GM18526 (cell line): ENCODE data around the gene SLC47A2.

Source experiments
- POLR2A ChIP-seq: IDR thresholded peaks from 3 replicates; pipeline ENCODE4 v1.6.1; 2011; ENCODE audit not compliant: insufficient read length; ENCODE audit errors: extremely low read depth

SLC47A2 gene

GRCh38 chr17:19705771-19706770 lies 10.3 kb downstream of the SLC47A2 start:
- no peak for TF ChIP-seq POLR2A

- no peak for TF ChIP-seq POLR2A
Observed at GRCh38 chr17:19705201-19705600, 11.2 kb downstream of the SLC47A2 start.

- TF ChIP-seq POLR2A: no peak
Observed at GRCh38 chr17:19703828-19704613, 12.4 kb downstream of the SLC47A2 start.

DNA sequence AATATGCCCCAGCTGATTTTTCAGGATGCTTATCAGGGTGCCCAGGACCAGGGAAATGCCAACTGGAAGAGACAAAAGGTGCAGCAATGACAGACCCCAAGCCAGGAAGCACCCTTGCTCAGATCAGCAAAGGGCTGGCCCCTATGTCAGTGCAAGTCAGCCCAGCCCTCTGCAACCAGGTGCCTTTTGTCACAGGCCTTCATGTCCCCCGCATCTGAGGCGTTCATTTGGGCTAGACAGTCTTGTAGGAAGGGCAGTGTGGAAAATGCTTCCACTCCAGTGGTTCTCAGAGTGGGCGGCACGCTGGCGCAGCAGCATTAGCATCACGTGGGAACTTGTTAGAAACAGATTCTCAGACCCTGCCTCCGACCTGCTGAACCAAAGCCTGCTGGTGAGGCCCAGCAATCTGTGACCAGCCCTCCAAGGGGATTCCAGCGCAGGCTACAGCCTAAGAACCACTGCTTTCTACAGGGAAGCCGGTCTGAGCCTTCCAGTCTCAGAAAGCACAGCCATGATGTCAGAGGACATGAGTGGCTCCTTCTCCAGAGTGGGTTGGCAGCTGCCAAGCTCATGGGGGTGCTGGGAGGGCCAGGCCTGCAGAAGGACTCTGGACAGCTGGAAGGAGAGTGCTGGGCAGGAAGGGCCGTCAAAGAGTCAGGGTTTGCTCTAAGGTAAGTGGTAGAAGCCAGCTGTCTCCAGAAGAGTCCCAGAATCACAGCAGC lies 13.1 kb downstream of the SLC47A2 start:
- no peak for TF ChIP-seq POLR2A

DNA sequence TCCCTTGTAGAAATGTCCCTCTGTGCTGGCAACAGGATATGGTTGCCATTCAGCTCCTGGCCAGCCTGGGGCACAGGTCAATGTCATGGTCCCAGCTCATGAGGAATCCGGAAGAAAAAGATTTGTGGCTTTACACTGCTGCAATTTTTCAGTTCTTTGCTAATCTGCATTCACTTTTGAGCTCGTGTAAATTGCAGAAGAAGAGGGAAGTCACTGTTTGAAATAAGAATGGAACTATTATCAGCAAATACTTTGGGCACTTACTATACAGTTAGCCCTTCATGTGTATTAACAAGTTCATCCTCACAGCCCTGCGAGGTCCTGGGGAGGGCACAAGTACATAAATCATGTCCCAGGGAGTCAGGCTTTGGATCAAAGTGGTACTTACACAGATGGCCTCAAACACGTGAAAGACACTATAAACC lies 14.2 kb downstream of the SLC47A2 start:
- TF ChIP-seq POLR2A: no peak

DNA sequence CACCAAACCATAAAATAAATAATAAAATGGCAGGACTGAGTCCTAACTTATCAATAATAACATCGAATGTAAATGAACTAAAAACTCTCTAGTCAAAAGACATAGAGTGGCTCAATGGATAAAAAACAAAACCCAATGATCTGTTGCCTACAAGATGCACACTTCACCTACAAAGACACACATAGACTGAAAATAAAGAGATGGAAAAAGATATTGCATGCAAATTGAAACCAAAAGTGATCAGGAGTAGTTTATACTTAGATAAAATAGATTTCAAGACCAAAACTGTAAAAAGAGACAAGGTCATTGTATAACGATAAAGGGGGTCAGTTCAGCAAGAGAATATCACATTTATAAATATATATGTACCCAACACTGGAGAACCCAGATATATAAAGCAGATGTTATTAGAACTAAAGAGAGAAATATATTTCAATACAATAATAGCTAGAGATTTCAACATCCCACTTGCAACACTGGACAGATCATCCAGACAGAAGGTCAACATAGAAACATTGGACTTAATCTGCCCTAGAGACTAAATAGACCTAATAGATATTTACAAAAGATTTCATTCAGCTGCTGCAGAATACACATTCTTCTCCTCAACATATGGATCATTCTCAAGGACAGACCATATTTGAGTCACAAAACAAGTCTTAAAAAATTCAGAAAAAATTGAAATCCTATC lies 29.8 kb downstream of the SLC47A2 start:
- TF ChIP-seq POLR2A: no peak

GRCh38 chr17:19683117-19683516 lies 33.3 kb downstream of the SLC47A2 start:
- TF ChIP-seq POLR2A: no peak

DNA sequence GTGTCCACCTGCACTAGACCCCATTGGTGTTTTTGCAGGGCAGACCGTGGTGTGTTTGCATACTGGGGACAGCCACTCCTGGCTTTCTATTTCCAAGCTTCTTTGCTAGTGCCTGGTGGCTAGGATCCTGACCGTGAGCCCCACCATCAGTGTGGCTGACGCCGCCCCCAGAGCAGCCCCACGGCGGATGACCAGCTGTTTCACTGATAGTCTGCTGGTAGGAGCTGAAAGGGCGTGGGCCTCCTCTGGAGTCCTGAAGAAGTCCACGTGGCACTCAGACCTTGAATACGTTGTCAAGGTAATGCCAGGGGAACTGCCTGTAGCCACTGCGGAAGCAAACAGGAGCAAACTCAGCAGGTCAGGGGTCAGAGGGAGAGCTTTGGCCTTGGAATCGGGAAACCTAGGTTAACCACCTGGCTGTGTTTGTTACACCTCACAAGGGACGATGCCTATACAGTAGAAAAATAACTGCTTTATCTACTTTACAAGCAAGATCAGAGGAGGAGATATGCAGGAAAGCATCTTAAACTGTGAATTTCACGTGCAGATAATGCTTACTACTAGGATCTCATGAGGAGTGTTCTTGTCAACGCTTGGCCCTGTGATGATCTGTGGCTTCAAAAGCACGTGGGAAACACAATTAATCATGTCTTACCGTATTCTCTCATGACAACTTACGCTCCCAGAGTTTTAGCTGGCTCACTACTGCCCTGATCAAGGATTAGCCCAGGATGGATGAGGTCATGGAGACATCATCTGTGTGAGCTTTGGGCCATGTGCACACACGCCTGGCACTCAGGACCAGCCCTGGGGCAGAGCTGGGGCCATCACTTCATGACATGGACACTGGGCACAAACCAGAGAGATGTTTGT lies 37.6 kb downstream of the SLC47A2 start:
- no peak for TF ChIP-seq POLR2A

DNA sequence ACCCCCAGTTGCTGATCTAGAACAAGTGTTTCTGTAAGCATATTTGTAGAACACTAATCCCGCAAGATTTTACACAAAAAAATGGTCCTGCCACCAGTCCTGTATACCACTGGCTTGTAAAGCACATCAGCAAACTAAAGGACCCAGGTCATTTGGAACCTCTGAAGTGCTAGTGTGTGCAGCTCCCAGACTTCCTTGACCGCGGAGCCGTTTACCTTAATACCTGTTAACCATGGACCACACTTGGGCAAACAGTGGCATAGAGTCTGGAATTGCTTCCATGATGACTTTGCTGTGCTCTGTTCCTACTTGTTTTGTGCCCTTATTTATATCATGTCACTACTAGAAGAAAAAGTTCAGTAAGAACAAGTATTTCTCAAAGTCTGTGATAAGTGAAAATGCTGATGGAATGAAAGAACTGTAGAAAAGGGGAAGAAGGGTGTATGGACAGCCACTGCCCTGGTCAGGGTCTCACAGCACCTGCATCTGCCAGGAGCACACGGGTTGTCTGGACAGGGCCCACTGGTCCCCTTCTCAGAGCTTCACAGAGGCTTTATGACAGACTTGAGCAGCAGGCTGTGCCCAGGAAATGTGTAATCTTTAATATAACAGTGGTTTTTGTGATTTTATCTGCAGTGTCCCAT lies 38.5 kb downstream of the SLC47A2 start:
- TF ChIP-seq POLR2A: no peak

DNA sequence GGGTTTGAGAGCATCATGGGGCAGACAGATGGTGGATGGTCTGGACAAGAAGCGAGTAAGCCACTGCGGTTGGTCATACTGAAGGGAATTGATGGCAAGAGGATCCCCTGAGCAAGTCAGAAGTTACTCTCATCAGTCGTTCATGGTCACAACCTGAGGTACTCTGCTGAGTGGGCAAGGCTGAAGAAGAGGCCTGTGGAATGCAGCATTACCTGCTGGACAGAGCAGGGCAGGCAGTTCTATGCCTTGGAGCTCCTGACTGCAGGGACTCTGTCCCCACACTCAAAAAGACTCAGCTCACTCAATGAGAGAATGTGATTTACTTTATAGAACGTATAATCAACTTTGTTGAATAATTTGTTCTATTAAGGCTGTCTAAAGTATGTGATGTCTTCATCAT lies 39.5 kb downstream of the SLC47A2 start:
- TF ChIP-seq POLR2A: no peak

DNA sequence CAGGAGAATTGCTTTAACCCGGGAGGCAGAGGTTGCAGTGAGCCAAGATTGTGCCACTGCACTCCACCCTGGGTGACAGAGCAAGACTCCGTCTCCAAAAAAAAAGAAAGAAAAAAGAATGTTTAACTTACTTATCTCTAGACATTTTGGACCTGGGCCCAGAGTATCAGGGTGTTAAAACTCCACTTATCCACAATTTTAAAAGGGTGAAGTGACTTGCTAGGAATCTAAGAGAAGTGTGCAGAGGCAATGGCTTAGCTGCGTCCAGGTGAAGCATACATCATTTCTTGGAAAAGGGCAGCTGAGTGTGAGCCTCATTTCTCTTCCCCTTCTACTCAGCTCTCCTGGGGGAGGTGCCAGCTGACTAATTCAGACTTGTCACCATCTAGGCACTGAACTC lies 42.8 kb downstream of the SLC47A2 start:
- no peak for TF ChIP-seq POLR2A

DNA sequence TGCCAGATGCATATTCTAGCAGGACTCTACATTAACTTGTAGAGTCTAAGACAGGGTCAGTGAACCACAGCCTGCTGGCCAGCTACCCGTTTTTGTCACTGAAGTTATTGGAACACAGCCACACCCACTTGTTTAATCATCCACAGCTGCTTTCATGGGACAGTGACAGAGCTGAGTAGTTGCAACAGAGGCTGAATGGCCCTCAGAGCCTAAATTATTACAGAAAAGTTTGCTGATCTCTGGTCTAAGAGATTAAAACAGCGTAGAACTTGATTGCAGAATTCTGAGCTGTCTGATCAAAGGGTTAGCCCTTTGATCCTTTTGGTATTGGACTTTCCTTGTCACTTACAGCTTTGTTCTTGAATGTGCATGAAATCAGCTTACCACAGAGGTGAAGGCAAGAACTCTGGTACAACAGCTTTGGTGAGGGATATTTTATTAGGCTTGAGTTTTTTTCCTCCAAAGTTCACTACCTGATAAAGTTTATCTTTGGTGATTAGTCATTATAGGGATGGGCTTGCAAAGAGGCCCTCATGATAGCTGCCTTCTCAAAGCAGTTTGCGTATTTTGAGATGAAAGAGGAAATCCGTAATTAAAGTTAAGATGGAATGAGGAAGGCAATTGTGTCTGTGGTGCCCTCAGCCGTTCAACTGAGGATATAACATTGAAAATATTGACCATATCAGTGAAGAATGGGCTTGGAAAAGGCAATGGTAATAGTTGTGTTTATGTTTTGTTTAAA lies 44.2 kb downstream of the SLC47A2 start:
- TF ChIP-seq POLR2A: no peak

DNA sequence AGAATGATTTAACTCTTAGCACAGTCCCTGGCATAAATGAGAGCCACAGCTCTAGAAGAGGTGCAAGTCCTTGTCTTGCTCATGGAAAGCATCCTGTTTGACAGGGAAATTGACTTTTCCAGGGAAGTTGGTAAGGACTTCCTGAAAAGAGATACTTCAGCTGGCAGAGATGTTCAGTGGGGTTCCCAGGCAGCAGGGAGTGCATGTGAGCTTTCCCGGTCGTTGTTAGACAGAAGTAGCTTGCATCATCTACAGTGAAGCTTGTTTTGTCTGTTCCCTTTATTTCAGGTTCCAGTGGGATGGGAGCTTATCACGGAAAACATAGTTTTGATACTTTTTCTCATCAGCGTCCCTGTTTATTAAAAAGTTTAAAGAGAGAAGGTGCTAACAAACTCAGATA lies 45.0 kb downstream of the SLC47A2 start:
- TF ChIP-seq POLR2A: no peak
